ENCODE results near the gene GIMAP6.
"Not testable (repeated sequence)": the region's sequence is repeated elsewhere in the genome, so short reads cannot be mapped to it uniquely, and the experiment has no call there.

The GIMAP6 gene

GRCh38 chr7:150585199-150585598 is 47.0 kb downstream of the GIMAP6 start:
- no peak for DNase-seq (ENCODE audit: low read depth, low spot score)

GRCh38 chr7:150580638-150581394 is 51.4 kb downstream of the GIMAP6 start:
- DNase-seq (ENCODE audit: low read depth, low spot score): no peak

DNA sequence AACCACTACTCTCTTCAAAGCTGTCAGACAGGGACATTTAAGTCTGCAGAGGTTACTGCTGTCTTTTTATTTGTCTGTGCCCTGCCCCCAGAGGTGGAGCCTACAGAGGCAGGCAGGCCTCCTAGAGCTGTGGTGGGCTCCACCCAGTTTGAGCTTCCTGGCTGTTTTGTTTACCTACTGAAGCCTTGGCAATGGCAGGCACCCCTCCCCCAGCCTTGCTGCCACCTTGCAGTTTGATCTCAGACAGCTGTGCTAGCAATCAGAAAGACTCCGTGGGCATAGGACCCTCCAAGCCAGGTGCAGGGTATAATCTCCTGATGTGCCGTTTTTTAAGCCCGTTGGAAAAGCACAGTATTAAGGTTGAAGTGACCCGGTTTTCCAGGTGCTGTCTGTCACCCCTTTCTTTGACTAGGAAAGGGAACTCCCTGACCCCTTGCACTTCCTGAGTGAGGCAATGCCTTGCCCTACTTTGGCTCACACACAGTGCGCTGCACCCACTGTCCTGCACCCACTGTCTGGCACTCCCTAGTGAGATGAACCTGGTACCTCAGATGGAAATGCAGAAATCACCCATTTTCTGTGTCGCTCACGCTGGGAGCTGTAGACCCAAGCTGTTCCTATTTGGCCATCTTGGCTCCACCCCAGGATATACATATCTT is 52.1 kb downstream of the GIMAP6 start:
- DNase-seq (ENCODE audit: low read depth, low spot score): not testable (repeated sequence)
